H9 (cell line): ENCODE measurements around the gene CELSR2. TPM values are rescaled to one million over a fixed set of nuclear protein-coding genes. Genes with fewer than 3 reads are reported as not detected.

ENCODE experiments used
- DNase-seq: peaks from one replicate; pipeline ENCODE4 v3.0.0-alpha.2; 2017
- H2AFZ ChIP-seq: one replicate; pipeline ENCODE4 v1.6.1; 2013; ENCODE audit warnings: mild to moderate bottlenecking, low read length, control low read depth, moderate library complexity
- H2AK5ac ChIP-seq: 2 replicates; pipeline ENCODE4 v1.6.1; 2013; ENCODE audit warnings: low read length, control low read depth, mixed read lengths; ENCODE audit not compliant: insufficient read length
- H2BK120ac ChIP-seq: one replicate; pipeline ENCODE4 v1.6.1; 2013; ENCODE audit warnings: low read depth, mild to moderate bottlenecking, low read length, control low read depth, inconsistent platforms; ENCODE audit not compliant: poor library complexity, severe bottlenecking
- H2BK12ac ChIP-seq: 2 replicates; pipeline ENCODE4 v1.6.1; 2013; ENCODE audit warnings: low read length, control low read depth, mixed read lengths, low read depth; ENCODE audit not compliant: insufficient read length
- H2BK15ac ChIP-seq: 2 replicates; pipeline ENCODE4 v1.6.1; 2013; ENCODE audit warnings: low read depth, low read length, control low read depth
- H2BK20ac ChIP-seq: one replicate; pipeline ENCODE4 v1.6.1; 2013; ENCODE audit warnings: low read depth, mild to moderate bottlenecking, low read length, control low read depth, inconsistent platforms; ENCODE audit not compliant: poor library complexity, severe bottlenecking
- H2BK5ac ChIP-seq: 2 replicates; pipeline ENCODE4 v1.6.1; 2013; ENCODE audit warnings: low read length, control low read depth, mixed read lengths; ENCODE audit not compliant: insufficient read length
- H3K14ac ChIP-seq: 2 replicates; pipeline ENCODE4 v1.6.1; 2013; ENCODE audit warnings: low read length, control low read depth; ENCODE audit not compliant: insufficient read depth
- H3K18ac ChIP-seq: 2 replicates; pipeline ENCODE4 v1.6.1; 2013; ENCODE audit warnings: low read depth, mild to moderate bottlenecking, mixed read lengths, low read length, control low read depth; ENCODE audit not compliant: insufficient read length
- H3K23ac ChIP-seq: 2 replicates; pipeline ENCODE4 v1.6.1; 2013; ENCODE audit warnings: low read length, control low read depth, mixed read lengths, low read depth; ENCODE audit not compliant: insufficient read length
- H3K23me2 ChIP-seq: 2 replicates; pipeline ENCODE4 v1.6.1; 2013; ENCODE audit warnings: low read depth, mild to moderate bottlenecking, mixed read lengths, low read length, control low read depth; ENCODE audit not compliant: insufficient read length, poor library complexity, severe bottlenecking
- H3K27ac ChIP-seq: 2 replicates; pipeline ENCODE4 v1.5.1; 2013; ENCODE audit warnings: low read length, control low read depth, mixed read lengths, low read depth; ENCODE audit not compliant: insufficient read length
- H3K27me3 ChIP-seq: 2 replicates; pipeline ENCODE4 v1.6.1; 2013; ENCODE audit warnings: low read length, control low read depth, inconsistent platforms; ENCODE audit not compliant: insufficient read depth
- H3K4ac ChIP-seq: 2 replicates; pipeline ENCODE4 v1.6.1; 2013; ENCODE audit warnings: low read depth, mild to moderate bottlenecking, control low read depth, inconsistent platforms, low read length, moderate library complexity
- H3K4me1 ChIP-seq: 2 replicates; pipeline ENCODE4 v1.6.1; 2013; ENCODE audit warnings: low read length, control low read depth, inconsistent platforms; ENCODE audit not compliant: insufficient read depth
- H3K4me2 ChIP-seq: 2 replicates; pipeline ENCODE4 v1.6.1; 2013; ENCODE audit warnings: low read length, control low read depth, mixed read lengths; ENCODE audit not compliant: insufficient read length, insufficient read depth
- H3K56ac ChIP-seq: 2 replicates; pipeline ENCODE4 v1.6.1; 2013; ENCODE audit warnings: low read depth, mild to moderate bottlenecking, mixed read lengths, low read length, control low read depth; ENCODE audit not compliant: insufficient read length
- H3K79me1 ChIP-seq: 2 replicates; pipeline ENCODE4 v1.6.1; 2013; ENCODE audit warnings: low read depth, mild to moderate bottlenecking, moderate library complexity, low read length, control low read depth, inconsistent platforms; ENCODE audit not compliant: insufficient read depth, poor library complexity, severe bottlenecking
- H3K79me2 ChIP-seq: 2 replicates; pipeline ENCODE4 v1.6.1; 2013; ENCODE audit warnings: low read length, control low read depth, inconsistent platforms; ENCODE audit not compliant: insufficient read depth
- H3K9ac ChIP-seq: 2 replicates; pipeline ENCODE4 v1.6.1; 2013; ENCODE audit warnings: low read length, control low read depth, mixed read lengths; ENCODE audit not compliant: insufficient read length; ENCODE audit errors: extremely low read depth
- H3K9me3 ChIP-seq: one replicate; pipeline ENCODE4 v1.6.1; 2013; ENCODE audit warnings: low read depth, low read length, inconsistent platforms; ENCODE audit not compliant: control insufficient read depth
- H3T11ph ChIP-seq: one replicate; pipeline ENCODE4 v1.6.1; 2013; ENCODE audit warnings: mild to moderate bottlenecking, low read length, control low read depth, inconsistent platforms
- H4K20me1 ChIP-seq: one replicate; pipeline ENCODE4 v1.6.1; 2013; ENCODE audit not compliant: control insufficient read depth, insufficient read length, insufficient read depth
- H4K5ac ChIP-seq: 2 replicates; pipeline ENCODE4 v1.6.1; 2013; ENCODE audit warnings: low read depth, mild to moderate bottlenecking, mixed read lengths, low read length, control low read depth; ENCODE audit not compliant: insufficient read length
- H4K8ac ChIP-seq: replicated peaks from 2 replicates; pipeline ENCODE4 v1.6.1; 2013; ENCODE audit warnings: low read length, control low read depth, mixed read lengths, low read depth; ENCODE audit not compliant: insufficient read length
- H4K91ac ChIP-seq: 2 replicates; pipeline ENCODE4 v1.6.1; 2013; ENCODE audit warnings: low read depth, mild to moderate bottlenecking, moderate library complexity, mixed read lengths, low read length, control low read depth; ENCODE audit not compliant: insufficient read length
- H3K27ac Mint-ChIP-seq, 3 experiments: 2 replicates in 2 of 3; 3 replicates in 1 of 3; pipeline ENCODE4 v1.8.0; 2020 to 2021; ENCODE audit warnings: mixed read lengths in 3 of 3, mild to moderate bottlenecking in 1 of 3, moderate library complexity in 1 of 3
- H3K27me3 Mint-ChIP-seq: 2 replicates; pipeline ENCODE4 v1.8.0; 2021; ENCODE audit warnings: low read depth, mild to moderate bottlenecking, moderate library complexity, mixed read lengths
- H3K36me3 Mint-ChIP-seq, 3 experiments: 2 replicates in 2 of 3; 3 replicates in 1 of 3; pipeline ENCODE4 v1.8.0; 2020 to 2021; ENCODE audit warnings: low read depth in 3 of 3, mixed read lengths in 3 of 3; ENCODE audit not compliant: insufficient read depth in 1 of 3
- H3K4me1 Mint-ChIP-seq, 2 experiments: 2 replicates each; pipeline ENCODE4 v1.8.0; 2020; ENCODE audit warnings: mixed read lengths in 2 of 2
- H3K4me3 Mint-ChIP-seq, 2 experiments: 2 replicates in 1 of 2; 3 replicates in 1 of 2; pipeline ENCODE4 v1.8.0; 2020 to 2021; ENCODE audit warnings: mild to moderate bottlenecking in 2 of 2, mixed read lengths in 2 of 2, moderate library complexity in 1 of 2
- H3K9me3 Mint-ChIP-seq, 2 experiments: 2 replicates in 1 of 2; 3 replicates in 1 of 2; pipeline ENCODE4 v1.8.0; 2020; ENCODE audit warnings: mild to moderate bottlenecking in 2 of 2, mixed read lengths in 2 of 2, moderate library complexity in 1 of 2
- WGBS: extraction: QIAGEN DNeasy Blood & Tissue Kit; methylation state at CpG from one replicate; pipeline ENCODE4 v1.1.7; 2013; ENCODE audit warnings: missing lambda C conversion rate, low lambda C conversion rate, mixed read lengths; ENCODE audit not compliant: insufficient read length; ENCODE audit errors: extremely low coverage; 5-methylcytosine and 5-hydroxymethylcytosine counted together
- total RNA-seq: library from RNA; stranded (reverse); gene quantifications from 2 replicates; pipeline ENCODE4 v1.2.1, GENCODE V29; 2021
- TF ChIP-seq, protein P1 (sequence below): fragments of 200-600 bp; sonication (generic); conservative IDR thresholded peaks from 3 replicates; pipeline ENCODE4 v1.8.0; 2021; ENCODE audit warnings: antibody characterized with exemption, mild to moderate bottlenecking

Gene CELSR2
- total RNA-seq, 1 experiment from 2014 or later = 29.2 TPM

DNA sequence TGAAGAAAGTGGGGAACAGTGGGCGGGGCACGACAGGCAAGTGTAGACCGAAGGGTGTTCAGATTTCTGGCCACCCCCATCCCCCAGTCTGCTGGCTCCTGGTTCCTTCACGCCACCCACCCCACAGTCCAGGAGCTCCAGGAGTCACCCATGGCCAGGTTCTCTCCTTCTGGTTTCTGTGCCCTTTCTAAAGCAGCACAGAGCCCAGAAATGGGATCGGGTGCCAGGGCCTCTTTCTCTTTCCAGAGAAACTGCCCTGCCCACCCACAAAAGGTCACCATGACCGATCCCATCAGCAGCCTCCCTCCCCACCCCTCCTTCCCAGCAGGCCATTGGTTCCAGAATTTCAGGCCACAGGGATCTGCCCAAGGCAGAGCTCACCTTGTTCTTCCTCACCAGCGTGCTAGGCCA, 3.2 kb upstream of the CELSR2 start:
- H3K9ac ChIP-seq = no peak overlapping the region
- H3T11ph ChIP-seq = no peak overlapping the region
- H3K9me3 Mint-ChIP-seq = peaks cover 4 to 7% of the 10 kb centered on the region in 2 experiments; a peak in 4 of 5 replicates
- no CpG with 5 or more reads among the region's 7 CpGs for WGBS
- H3K9me3 ChIP-seq = no peaks in the 10 kb centered on the region
- no peak overlapping the region for H2AFZ ChIP-seq
- peaks cover 43% of the 10 kb centered on the region for H3K27me3 Mint-ChIP-seq
- peaks cover 6 to 9% (median 6%) of the 10 kb centered on the region in 3 experiments; a peak in 6 of 7 replicates for H3K36me3 Mint-ChIP-seq
- no peak overlapping the region for H3K56ac ChIP-seq
- TF ChIP-seq, protein P1, sequence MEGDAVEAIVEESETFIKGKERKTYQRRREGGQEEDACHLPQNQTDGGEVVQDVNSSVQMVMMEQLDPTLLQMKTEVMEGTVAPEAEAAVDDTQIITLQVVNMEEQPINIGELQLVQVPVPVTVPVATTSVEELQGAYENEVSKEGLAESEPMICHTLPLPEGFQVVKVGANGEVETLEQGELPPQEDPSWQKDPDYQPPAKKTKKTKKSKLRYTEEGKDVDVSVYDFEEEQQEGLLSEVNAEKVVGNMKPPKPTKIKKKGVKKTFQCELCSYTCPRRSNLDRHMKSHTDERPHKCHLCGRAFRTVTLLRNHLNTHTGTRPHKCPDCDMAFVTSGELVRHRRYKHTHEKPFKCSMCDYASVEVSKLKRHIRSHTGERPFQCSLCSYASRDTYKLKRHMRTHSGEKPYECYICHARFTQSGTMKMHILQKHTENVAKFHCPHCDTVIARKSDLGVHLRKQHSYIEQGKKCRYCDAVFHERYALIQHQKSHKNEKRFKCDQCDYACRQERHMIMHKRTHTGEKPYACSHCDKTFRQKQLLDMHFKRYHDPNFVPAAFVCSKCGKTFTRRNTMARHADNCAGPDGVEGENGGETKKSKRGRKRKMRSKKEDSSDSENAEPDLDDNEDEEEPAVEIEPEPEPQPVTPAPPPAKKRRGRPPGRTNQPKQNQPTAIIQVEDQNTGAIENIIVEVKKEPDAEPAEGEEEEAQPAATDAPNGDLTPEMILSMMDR = no peak
- no peak overlapping the region for H3K23ac ChIP-seq
- H2BK5ac ChIP-seq = no peak overlapping the region
- H2BK15ac ChIP-seq = no peak overlapping the region
- no peaks in the 10 kb centered on the region for H3K23me2 ChIP-seq
- H4K20me1 ChIP-seq = no peaks in the 10 kb centered on the region
- H2AK5ac ChIP-seq = no peak overlapping the region
- no peaks in the 10 kb centered on the region for H3K79me1 ChIP-seq
- H3K79me2 ChIP-seq = no peaks in the 10 kb centered on the region
- H4K91ac ChIP-seq = no peak overlapping the region
- H3K4me1 ChIP-seq = peaks cover 3% of the 10 kb centered on the region; the same call in 1 of the 2 replicates
- H3K4me2 ChIP-seq = no peak overlapping the region
- peaks cover 4% of the 10 kb centered on the region; the same call in 1 of the 2 replicates for H3K27me3 ChIP-seq
- no peak overlapping the region for H4K5ac ChIP-seq
- peaks cover 24 to 28% of the 10 kb centered on the region in 2 experiments for H3K4me1 Mint-ChIP-seq
- no peak overlapping the region for H2BK12ac ChIP-seq
- H3K27ac ChIP-seq = no peak overlapping the region
- peak; percentile 22 for DNase-seq
- H4K8ac ChIP-seq = no peak overlapping the region
- no peak overlapping the region for H2BK120ac ChIP-seq
- no peak overlapping the region for H3K27ac Mint-ChIP-seq
- no peak overlapping the region for H3K4ac ChIP-seq
- H2BK20ac ChIP-seq = no peak overlapping the region
- no peak overlapping the region for H3K4me3 Mint-ChIP-seq
- no peak overlapping the region for H3K18ac ChIP-seq
- no peak overlapping the region for H3K14ac ChIP-seq
